GM23248 (cell line): ENCODE measurements around the gene NTNG1.

Experiments
- EZH2 ChIP-seq: fragments of 200-600 bp; sonication (generic); IDR thresholded peaks from 2 replicates; pipeline ENCODE4 v1.6.1; 2018; ENCODE audit warnings: antibody characterized with exemption, mild to moderate bottlenecking; ENCODE audit not compliant: insufficient read depth, poor library complexity, severe bottlenecking
- EZH2phosphoT487 ChIP-seq: fragments of 200-600 bp; sonication (generic); IDR thresholded peaks from 2 replicates; pipeline ENCODE4 v1.6.1; 2018; ENCODE audit warnings: antibody characterized with exemption, moderate library complexity, mild to moderate bottlenecking, low read depth; ENCODE audit not compliant: insufficient read depth

DNA sequence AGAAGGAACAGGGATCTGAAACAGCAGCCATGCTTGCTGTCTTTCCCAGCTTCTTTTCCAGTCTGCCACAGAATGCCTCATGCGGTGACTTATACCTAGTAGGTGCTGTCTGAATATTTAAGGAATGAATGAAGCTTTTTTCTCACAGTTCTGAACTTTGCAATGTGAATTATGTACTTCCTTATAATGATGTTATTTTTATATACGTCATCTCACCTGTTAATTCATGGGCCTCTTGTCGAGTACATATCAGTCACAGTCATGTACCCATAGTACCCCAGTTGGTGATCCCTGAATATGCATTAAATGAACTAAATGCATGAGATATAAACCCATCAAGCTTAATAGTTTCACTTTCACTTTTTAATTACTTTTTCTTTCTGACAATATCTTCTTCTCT is 132.7 kb downstream of the NTNG1 start:
- TF ChIP-seq EZH2: no peak
- no peak for TF ChIP-seq EZH2phosphoT487
